ENCODE measurements around the gene LRCH4. TPM values are rescaled to one million over a fixed set of nuclear protein-coding genes. Genes with fewer than 3 reads are reported as not detected.

Gene LRCH4
- total RNA-seq, 4 donors from 2014 or later: 37.6 to 101 (median 56.2) TPM

DNA sequence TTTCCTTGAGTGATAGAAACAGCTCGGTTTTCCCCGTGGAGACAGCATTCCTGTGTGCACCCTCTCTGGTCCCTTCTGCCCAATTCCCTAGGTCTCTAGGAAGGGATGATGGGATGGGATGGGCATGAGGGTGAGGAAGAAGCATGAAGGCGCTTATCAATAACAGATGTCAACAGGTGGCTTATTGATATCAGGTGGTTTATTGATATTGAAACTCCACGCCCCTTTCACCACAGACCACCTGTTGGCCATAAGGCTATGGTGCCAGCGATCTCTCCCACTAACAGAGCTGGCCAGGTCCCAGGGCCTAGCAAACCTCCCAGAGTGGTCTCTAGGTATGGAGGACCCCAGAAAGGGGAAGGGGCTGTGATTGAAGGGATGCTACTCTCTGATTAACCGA is 34.3 kb upstream of the LRCH4 start:
- TF ChIP-seq, protein P1, sequence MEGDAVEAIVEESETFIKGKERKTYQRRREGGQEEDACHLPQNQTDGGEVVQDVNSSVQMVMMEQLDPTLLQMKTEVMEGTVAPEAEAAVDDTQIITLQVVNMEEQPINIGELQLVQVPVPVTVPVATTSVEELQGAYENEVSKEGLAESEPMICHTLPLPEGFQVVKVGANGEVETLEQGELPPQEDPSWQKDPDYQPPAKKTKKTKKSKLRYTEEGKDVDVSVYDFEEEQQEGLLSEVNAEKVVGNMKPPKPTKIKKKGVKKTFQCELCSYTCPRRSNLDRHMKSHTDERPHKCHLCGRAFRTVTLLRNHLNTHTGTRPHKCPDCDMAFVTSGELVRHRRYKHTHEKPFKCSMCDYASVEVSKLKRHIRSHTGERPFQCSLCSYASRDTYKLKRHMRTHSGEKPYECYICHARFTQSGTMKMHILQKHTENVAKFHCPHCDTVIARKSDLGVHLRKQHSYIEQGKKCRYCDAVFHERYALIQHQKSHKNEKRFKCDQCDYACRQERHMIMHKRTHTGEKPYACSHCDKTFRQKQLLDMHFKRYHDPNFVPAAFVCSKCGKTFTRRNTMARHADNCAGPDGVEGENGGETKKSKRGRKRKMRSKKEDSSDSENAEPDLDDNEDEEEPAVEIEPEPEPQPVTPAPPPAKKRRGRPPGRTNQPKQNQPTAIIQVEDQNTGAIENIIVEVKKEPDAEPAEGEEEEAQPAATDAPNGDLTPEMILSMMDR (IDR thresholded peaks at IDR 0.05): no peak
- TF ChIP-seq POLR2AphosphoS5 (IDR thresholded peaks at IDR 0.05): no peak
- TF ChIP-seq POLR2A (IDR thresholded peaks at IDR 0.05): no peak
- no peak for TF ChIP-seq EP300 (IDR thresholded peaks at IDR 0.05)
- Histone ChIP-seq H3K27ac (no peak overlapping the region), H3K9me3 (no peaks in the 10 kb centered on the region), H3K27me3 (no peaks in the 10 kb centered on the region), H3K36me3 (peaks cover 6% of the 10 kb centered on the region), H3K4me3 (no peak overlapping the region), H3K4me1 (no peaks in the 10 kb centered on the region)
- 94% methylated on average over 6 of the region's 6 CpGs for WGBS
- no peak for DNase-seq (ENCODE audit: low spot score in 2 of 2)

DNA sequence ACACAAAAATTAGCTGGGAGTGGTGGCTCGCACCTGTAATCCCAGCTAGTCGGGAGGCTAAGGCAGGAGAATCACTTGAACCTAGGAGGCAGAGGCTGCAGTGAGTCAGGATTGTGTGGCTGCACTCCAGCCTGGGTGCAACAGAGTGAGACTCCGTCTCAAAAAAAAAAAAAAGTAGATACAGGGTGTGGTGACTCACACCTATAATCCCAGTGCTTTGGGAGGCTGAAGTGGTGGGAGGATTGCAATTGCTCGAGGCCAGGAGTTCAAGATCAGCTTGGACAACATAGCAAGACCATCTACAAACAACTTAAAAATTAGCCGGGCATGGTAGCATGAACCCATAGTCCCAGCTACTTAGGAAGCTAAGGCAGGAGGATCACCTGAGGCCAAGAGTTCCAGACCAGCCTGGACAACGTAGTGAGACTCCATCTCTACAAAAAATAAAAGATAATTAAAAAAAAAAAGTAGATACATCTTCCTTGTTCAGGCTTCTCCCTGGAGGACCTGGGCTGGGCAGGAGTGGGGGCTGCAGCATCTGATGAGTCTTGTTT is 28.5 kb upstream of the LRCH4 start:
- Histone ChIP-seq H3K9me3 (no peaks in the 10 kb centered on the region), H3K27me3 (no peaks in the 10 kb centered on the region), H3K27ac (no peak overlapping the region), H3K36me3 (no peaks in the 10 kb centered on the region), H3K4me3 (no peak overlapping the region), H3K4me1 (peaks cover 17% of the 10 kb centered on the region)
- DNase-seq (ENCODE audit: low spot score in 2 of 2): no peak
- TF ChIP-seq POLR2AphosphoS5 (IDR thresholded peaks at IDR 0.05): no peak
- TF ChIP-seq, protein P1 (IDR thresholded peaks at IDR 0.05): no peak
- TF ChIP-seq EP300 (IDR thresholded peaks at IDR 0.05): no peak
- no peak for TF ChIP-seq POLR2A (IDR thresholded peaks at IDR 0.05)
- WGBS: 82% methylated on average over 6 of the region's 6 CpGs

DNA sequence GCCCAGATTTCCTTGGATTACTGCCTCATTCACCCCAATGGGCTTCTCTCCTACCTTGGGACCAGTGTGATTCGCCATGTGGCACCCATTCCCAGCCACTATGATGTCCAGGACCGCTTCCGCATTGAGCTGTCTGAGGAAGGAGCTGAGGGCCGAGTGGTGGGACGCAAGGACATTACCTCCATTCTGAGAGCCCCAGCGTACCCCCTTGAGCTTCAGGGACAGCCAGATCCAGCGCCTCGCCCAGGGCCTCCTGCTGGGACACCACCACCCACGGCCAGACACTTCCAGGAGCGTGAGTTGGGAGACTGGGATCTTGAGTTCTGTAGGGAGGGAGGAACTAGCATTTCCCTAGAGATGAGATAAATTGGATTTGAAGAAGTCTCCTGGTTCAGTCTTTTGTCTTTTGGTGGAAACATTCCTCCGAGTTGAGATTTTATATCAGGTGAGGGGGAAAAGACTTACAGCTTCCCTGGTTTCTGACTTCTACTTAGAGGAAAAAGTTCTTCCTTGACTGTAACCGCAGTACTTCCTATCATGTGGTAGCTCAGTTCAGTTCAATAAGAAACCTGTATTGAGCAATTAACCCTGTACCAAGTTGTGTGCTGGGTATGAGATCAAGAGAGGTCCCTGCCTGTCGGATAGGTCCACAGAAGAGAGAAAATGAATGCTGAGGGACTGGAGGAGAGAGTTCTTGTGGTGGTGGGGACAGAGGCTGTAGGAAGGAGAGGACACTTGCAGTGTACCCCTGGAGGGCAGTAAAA is 27.7 kb upstream of the LRCH4 start:
- WGBS: 82% methylated on average over 5 of the region's 13 CpGs
- no peaks in the 10 kb centered on the region for H3K9me3 ChIP-seq
- H3K27ac ChIP-seq: no peak overlapping the region
- TF ChIP-seq, protein P1 (IDR thresholded peaks at IDR 0.05): no peak
- no peak for TF ChIP-seq POLR2AphosphoS5 (IDR thresholded peaks at IDR 0.05)
- TF ChIP-seq POLR2A (IDR thresholded peaks at IDR 0.05): no peak
- no peak for TF ChIP-seq EP300 (IDR thresholded peaks at IDR 0.05)
- H3K4me3 ChIP-seq: peak overlapping the region; percentile 90
- no peaks in the 10 kb centered on the region for H3K27me3 ChIP-seq
- DNase-seq (ENCODE audit: low spot score in 2 of 2): no peak
- H3K4me1 ChIP-seq: peaks cover 17% of the 10 kb centered on the region
- H3K36me3 ChIP-seq: no peaks in the 10 kb centered on the region

DNA sequence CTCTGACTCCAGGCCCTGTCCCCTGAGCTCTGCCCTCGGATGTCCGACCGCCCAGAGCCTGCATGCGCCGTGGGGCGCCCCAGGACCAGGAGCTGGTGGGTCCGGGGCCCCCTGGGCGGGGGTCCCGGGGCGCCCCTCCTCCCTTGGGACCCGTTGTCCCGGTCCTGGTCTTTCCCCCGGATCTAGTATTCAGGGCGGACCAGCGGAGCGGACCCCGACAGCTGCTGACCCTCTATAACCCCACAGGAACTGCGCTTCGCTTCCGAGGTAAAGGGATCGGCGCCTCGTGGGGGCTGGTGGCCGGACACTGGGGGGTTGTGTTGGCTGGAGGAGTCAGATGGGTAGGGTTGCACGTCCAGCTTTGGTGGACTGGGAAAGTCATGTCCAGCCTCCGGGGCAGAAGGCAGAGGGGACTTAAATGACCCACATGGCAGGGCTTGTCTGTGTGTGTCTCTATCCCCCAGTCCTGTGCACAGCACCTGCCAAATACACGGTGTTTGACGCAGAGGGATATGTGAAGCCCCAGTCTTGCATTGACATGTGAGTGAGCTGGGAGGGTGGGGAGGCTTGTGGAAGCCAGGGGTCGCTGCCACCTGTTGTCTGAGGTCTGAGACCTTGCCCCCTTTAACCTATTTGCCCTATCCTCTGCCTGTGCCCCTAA is 26.9 kb upstream of the LRCH4 start:
- Histone ChIP-seq H3K4me3 (peak overlapping the region; percentile 90), H3K36me3 (no peaks in the 10 kb centered on the region), H3K9me3 (no peaks in the 10 kb centered on the region), H3K27me3 (no peaks in the 10 kb centered on the region), H3K4me1 (peaks cover 17% of the 10 kb centered on the region), H3K27ac (peak overlapping the region; percentile 91)
- no peak for TF ChIP-seq EP300 (IDR thresholded peaks at IDR 0.05)
- TF ChIP-seq POLR2AphosphoS5 (IDR thresholded peaks at IDR 0.05): no peak
- TF ChIP-seq, protein P1 (IDR thresholded peaks at IDR 0.05): no peak
- no peak for TF ChIP-seq POLR2A (IDR thresholded peaks at IDR 0.05)
- WGBS: 0% methylated on average over 1 of the region's 29 CpGs
- DNase-seq (ENCODE audit: low spot score in 2 of 2): no peak
